ENCODE measurements around the gene C1QTNF6.

The C1QTNF6 gene

DNA sequence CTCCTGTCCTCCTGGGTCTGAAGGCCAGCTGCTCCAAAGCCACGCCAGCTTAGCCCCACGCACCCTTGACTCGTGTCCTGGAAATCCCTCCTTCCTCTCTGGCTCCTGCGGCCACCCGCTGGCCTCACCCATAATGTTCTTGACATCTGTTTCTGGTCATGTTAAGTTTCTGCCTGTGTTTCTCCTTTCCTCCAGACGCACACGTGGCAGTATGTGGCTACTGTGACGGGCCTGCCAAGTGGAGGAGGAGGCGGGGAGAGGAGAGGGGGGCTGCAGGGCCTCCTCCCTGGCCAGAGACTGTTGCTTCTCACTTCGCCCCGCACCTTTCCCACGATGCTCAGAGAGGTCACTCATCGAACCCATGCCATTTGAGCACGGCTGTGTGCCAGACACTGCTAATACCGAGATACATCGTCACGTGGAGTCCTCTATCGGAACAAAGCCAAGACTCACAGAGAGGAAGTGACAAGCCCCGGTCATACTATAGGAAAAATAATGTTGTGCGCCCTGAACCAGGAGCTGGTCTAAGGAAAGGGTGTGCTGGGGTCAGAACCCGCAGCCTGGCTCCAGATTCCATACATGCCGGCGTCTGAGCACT, 11.5 kb downstream of the C1QTNF6 start:
- TF ChIP-seq, protein P1, sequence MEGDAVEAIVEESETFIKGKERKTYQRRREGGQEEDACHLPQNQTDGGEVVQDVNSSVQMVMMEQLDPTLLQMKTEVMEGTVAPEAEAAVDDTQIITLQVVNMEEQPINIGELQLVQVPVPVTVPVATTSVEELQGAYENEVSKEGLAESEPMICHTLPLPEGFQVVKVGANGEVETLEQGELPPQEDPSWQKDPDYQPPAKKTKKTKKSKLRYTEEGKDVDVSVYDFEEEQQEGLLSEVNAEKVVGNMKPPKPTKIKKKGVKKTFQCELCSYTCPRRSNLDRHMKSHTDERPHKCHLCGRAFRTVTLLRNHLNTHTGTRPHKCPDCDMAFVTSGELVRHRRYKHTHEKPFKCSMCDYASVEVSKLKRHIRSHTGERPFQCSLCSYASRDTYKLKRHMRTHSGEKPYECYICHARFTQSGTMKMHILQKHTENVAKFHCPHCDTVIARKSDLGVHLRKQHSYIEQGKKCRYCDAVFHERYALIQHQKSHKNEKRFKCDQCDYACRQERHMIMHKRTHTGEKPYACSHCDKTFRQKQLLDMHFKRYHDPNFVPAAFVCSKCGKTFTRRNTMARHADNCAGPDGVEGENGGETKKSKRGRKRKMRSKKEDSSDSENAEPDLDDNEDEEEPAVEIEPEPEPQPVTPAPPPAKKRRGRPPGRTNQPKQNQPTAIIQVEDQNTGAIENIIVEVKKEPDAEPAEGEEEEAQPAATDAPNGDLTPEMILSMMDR (IDR thresholded peaks at IDR 0.05) = peak; percentile 23
- Histone ChIP-seq H3K27me3 (no peaks in the 10 kb centered on the region), H3K4me3 (ENCODE audit: low read depth in 1 of 2, low read length in 1 of 2) (peak overlapping the region; percentile 48 to 54), H3K4me1 (ENCODE audit: control insufficient read depth in 1 of 2, insufficient read depth in 1 of 2, low read depth in 1 of 2, low read length in 1 of 2) (peaks cover 51 to 62% of the 10 kb centered on the region in 2 experiments), H3K27ac (peak overlapping the region; percentile 89), H3K36me3 (no peaks in the 10 kb centered on the region), H3K9me3 (no peaks in the 10 kb centered on the region)

DNA sequence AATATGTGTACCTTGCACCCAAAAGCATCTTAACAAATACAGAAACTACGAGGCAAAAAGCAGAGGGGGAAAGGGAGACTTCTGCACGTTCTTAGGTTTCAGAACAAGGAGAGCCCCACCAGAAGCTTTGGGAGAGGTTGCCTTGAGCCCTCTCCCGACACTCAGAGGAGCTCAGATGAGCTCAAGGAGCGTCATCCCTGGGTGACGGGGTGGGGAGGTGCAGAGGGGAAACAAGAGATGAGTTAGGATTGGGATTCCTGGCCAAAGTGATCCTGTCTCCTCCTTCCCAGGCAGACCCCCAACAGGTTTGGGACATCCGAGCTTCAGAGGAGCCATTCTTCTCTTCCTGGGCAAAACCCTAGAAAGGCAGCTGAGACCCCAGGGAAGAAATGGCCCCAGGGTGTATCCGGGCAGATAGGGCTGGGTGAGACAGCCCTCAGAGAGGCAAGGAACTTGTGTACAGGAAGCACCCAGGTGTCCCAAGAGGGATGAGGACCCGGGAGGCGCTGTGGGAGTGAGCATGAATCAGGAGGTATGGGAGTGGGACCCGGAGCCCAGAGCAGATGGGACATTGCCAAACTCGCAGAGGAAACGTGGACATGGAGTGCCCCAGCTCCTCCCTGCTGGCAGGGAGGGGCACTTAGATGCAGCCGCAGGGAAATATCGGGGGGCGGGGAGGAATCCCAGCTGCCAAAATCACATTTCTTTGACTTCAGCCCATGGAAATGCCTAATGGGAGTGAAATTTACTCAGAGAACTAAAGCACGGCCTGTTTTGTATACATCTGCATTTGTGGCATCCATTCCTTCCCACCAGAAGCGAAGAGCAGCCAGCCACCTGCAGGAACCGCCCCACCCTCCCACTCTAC, 12.4 kb downstream of the C1QTNF6 start:
- Histone ChIP-seq H3K9me3 (no peaks in the 10 kb centered on the region), H3K27me3 (peaks cover 3% of the 10 kb centered on the region), H3K4me1 (ENCODE audit: control insufficient read depth in 1 of 2, insufficient read depth in 1 of 2, low read depth in 1 of 2, low read length in 1 of 2) (peaks cover 51 to 57% of the 10 kb centered on the region in 2 experiments), H3K36me3 (no peaks in the 10 kb centered on the region), H3K27ac (peak overlapping the region; percentile 89), H3K4me3 (ENCODE audit: low read depth in 1 of 2, low read length in 1 of 2) (peak overlapping the region; percentile 48 to 54)
- TF ChIP-seq, protein P1 (IDR thresholded peaks at IDR 0.05) = no peak

DNA sequence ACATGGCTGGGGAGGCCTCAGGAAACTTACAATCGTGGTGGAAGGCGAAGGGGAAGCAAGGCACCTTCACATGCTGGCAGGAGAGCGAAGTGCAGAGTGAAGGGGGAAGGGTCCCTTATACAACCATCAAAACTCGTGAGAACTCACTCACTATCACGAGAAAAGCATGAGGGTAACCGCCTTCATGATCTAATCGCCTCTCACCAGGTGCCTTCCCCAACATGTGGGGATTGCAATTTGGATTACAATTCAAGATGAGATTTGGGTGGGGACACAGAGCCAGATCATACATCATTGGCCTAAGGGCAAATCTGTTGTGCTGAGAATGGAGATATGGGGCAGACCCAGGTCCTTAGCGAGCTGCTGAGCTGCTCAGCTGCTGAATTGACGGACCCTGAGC, 13.1 kb downstream of the C1QTNF6 start:
- peaks cover 48 to 50% of the 10 kb centered on the region in 2 experiments for H3K4me1 ChIP-seq (ENCODE audit: control insufficient read depth in 1 of 2, insufficient read depth in 1 of 2, low read depth in 1 of 2, low read length in 1 of 2)
- no peak overlapping the region for H3K27ac ChIP-seq
- no peaks in the 10 kb centered on the region for H3K36me3 ChIP-seq
- H3K9me3 ChIP-seq = no peaks in the 10 kb centered on the region
- peaks cover 9% of the 10 kb centered on the region for H3K27me3 ChIP-seq
- TF ChIP-seq, protein P1 (IDR thresholded peaks at IDR 0.05) = no peak
- no peak overlapping the region for H3K4me3 ChIP-seq (ENCODE audit: low read depth in 1 of 2, low read length in 1 of 2)

DNA sequence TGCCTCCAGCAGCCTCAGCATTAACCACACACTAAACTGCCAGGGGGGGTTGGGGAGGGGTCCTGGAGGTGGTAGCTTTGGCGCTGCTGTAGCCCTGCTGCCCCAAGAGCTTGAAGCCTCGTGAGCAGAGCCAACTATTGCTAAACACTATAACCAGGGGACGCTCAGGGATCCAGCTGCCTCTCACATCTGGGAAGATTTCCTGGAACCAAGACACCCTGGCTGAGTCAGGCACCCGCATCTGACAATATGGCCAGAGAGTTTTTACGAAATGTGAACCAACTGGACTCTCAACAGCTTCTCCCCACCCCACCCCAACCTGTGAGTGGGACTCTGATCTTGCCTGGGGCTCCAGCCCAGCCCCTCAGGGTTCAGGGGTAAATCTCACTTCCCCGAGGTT, 14.3 kb downstream of the C1QTNF6 start:
- Histone ChIP-seq H3K27ac (no peak overlapping the region), H3K4me1 (ENCODE audit: control insufficient read depth in 1 of 2, insufficient read depth in 1 of 2, low read depth in 1 of 2, low read length in 1 of 2) (peaks cover 36 to 37% of the 10 kb centered on the region in 2 experiments), H3K9me3 (no peaks in the 10 kb centered on the region), H3K36me3 (no peaks in the 10 kb centered on the region), H3K27me3 (peaks cover 9% of the 10 kb centered on the region), H3K4me3 (ENCODE audit: low read depth in 1 of 2, low read length in 1 of 2) (no peak overlapping the region)
- TF ChIP-seq, protein P1 (IDR thresholded peaks at IDR 0.05) = no peak

DNA sequence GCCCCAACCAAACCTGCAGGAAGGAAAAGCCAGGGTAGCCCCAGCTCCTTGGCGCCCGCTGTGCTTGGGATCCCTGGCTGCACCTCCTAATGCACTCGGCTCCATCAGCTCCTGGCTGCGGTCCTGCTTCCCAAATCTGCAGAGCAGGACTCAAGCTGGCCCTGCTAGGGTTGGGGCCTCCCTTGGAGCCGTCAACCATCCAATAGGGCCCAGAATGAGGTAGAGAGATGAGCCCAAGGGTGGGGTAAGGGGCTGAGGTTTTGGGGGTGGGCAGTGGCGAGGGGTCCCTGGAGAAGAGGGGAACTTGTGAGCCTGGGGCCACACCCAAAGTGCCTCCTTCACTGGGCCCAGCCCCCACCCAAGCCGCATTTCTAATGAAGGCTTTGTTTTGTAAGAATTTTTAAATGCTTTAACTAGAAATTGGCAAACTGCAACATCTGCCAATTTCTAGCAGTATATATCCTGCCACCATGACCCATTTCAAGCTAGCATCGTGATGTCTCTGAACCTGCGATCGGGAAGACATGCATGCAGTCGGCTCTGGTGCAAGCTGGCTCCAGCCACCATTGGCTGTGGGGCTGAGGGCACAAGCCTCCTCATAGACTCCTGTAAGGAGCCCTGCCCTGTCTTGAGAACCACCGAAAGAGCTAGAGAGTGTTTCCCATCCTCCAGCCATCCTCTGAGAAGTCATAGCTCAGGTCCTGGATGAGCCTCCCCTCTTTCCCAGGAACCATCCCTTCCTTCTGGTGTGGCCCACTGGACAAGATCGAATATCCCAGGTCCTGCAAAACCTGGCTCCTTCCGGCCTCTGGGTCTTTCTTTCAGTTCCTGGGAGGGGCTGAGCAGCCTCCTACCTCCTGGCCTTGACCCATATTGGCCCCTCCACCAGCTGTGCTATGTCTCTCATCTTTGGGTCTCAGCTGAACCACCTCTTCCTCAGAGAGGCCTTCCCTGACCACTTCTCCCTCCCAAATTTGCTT, 15.5 kb downstream of the C1QTNF6 start:
- TF ChIP-seq, protein P1 (IDR thresholded peaks at IDR 0.05) = no peak
- Histone ChIP-seq H3K9me3 (no peaks in the 10 kb centered on the region), H3K36me3 (no peaks in the 10 kb centered on the region), H3K27me3 (peaks cover 9% of the 10 kb centered on the region), H3K27ac (no peak overlapping the region), H3K4me1 (ENCODE audit: control insufficient read depth in 1 of 2, insufficient read depth in 1 of 2, low read depth in 1 of 2, low read length in 1 of 2) (peaks cover 25 to 26% of the 10 kb centered on the region in 2 experiments), H3K4me3 (ENCODE audit: low read depth in 1 of 2, low read length in 1 of 2) (no peak overlapping the region)

Measured in neutrophil (primary cell).